IMR-90 (cell line): ENCODE results near the gene RANBP9.

ENCODE experiments used
- CTCF ChIP-seq: conservative IDR thresholded peaks from 2 replicates; pipeline ENCODE4 v1.5.1; 2012; ENCODE audit warnings: mild to moderate bottlenecking, low read depth, low read length, improper control_type of control experiment
- MXI1 ChIP-seq: IDR thresholded peaks from 2 replicates; pipeline ENCODE4 v1.6.1; 2012; ENCODE audit warnings: low read depth, mild to moderate bottlenecking, low read length, moderate library complexity, borderline replicate concordance
- RFX5 ChIP-seq: IDR thresholded peaks from 2 replicates; pipeline ENCODE4 v1.8.0; 2012; ENCODE audit warnings: low read depth, mild to moderate bottlenecking, low read length, moderate library complexity
- SMC3 ChIP-seq: fragments of 150-350 bp; IDR thresholded peaks from 2 replicates; pipeline ENCODE4 v1.6.1; 2016; ENCODE audit warnings: low read depth, mild to moderate bottlenecking, antibody characterized with exemption, low read length, moderate library complexity

GRCh38 chr6:13638626-13639025 lies 73.0 kb downstream of the RANBP9 start:
- TF ChIP-seq CTCF (no peak), SMC3 (no peak), RFX5 (no peak), MXI1 (no peak)
